ACC112 (cell line): ENCODE results near the gene FGF11.

Experiments used
- H2AFZ ChIP-seq: fragments of 200-600 bp; sonication (generic); one replicate; pipeline ENCODE4 v1.6.0; 2017; ENCODE audit warnings: antibody characterized with exemption, low read length; ENCODE audit not compliant: unreplicated experiment
- H3K27ac ChIP-seq: fragments of 200-600 bp; sonication (generic); 2 replicates; pipeline ENCODE4 v1.5.1; 2014; ENCODE audit warnings: low read depth, mild to moderate bottlenecking, antibody characterized with exemption, low read length, moderate library complexity
- H3K27me3 ChIP-seq: fragments of 200-600 bp; sonication (generic); 2 replicates; pipeline ENCODE4 v1.6.1; 2014; ENCODE audit warnings: mild to moderate bottlenecking, antibody characterized with exemption, low read length, moderate library complexity, mixed read lengths; ENCODE audit not compliant: insufficient read depth
- H3K36me3 ChIP-seq: fragments of 200-600 bp; sonication (generic); 2 replicates; pipeline ENCODE4 v1.6.1; 2016; ENCODE audit warnings: mild to moderate bottlenecking, antibody characterized with exemption, low read length, moderate library complexity, mixed read lengths; ENCODE audit not compliant: insufficient read depth
- H3K4me1 ChIP-seq: fragments of 200-600 bp; sonication (generic); one replicate; pipeline ENCODE4 v1.6.1; 2016; ENCODE audit warnings: low read length, mixed read lengths; ENCODE audit not compliant: insufficient read depth, unreplicated experiment, control insufficient read depth
- H3K4me3 ChIP-seq: fragments of 200-600 bp; sonication (generic); 2 replicates; pipeline ENCODE4 v1.5.1; 2014; ENCODE audit warnings: mild to moderate bottlenecking, low read depth, low read length
- H3K79me2 ChIP-seq: fragments of 200-600 bp; sonication (generic); one replicate; pipeline ENCODE4 v1.6.0; 2016; ENCODE audit warnings: low read length; ENCODE audit not compliant: control insufficient read depth, unreplicated experiment, insufficient read depth

The FGF11 gene

DNA sequence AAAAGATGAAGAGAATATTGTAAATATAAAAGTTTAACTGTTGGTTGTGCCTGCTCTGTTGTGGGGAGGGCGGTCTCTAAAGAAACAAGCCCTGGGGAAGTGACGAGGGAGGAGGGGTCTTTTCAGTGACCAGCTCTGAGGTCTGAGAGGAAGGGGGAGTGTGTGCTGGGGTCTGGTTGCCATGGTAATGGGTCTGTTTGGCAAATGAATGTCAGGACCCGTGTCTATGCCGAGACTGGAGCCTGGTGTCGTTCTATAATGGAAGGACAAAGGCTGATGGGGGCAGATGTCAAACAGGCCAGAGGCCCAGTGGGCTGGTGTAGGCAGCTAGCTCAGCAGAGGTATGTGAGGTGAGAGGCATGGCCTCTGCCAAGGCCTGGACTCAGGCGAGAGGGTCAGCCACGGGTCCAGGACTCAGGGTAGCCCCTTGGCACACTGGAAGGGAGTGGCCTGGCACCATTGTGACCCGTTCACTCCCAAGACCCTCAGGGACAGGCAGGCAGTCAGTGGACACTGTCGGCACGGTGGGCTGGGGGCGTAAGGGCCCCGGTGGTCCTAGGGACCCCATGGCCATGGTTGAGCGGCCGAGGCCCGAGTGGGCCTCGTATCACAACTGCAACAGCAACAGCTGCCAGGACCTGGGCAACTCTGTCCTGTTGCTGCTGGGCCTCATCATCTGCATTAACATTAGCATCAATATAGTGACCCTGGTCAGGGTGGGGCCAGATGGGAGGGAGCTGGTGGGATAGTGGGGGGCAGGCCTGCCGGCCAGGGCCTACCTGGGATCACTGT is 19.3 kb upstream of the FGF11 start, which contains the start of gene SPEM1:
Gene SPEM1, plus strand, starts transcription at position 506 of the 792 bp plus-strand sequence. Its CDS starts 61 bp downstream, at position 567.
- Histone ChIP-seq H3K27ac (no peak within 1 kb of the TSS), H2AFZ (no peak within 1 kb of the TSS)

DNA sequence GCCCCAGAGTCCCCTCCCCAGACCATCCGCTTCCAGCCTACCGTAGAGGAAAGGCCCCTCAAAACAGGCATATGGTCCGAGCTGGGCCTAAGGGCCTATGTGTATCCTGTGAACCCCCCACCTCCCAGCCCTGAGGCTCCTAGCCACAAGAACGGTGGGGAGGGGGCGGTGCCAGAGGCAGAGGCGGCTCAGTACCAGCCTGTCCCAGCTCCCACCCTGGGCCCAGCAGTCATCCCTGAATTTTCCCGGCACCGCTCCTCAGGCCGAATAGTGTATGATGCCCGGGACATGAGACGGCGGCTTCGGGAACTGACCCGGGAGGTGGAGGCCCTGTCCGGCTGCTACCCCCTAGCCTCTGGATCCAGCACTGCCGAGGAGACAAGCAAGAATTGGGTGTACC is 18.1 kb upstream of the FGF11 start:
- H3K79me2 ChIP-seq = no peaks in the 10 kb centered on the region
- no peak overlapping the region for H3K4me3 ChIP-seq
- H2AFZ ChIP-seq = no peak overlapping the region
- H3K27ac ChIP-seq = no peak overlapping the region
- H3K36me3 ChIP-seq = peaks cover 2% of the 10 kb centered on the region; the same call in 1 of the 2 replicates
- no peaks in the 10 kb centered on the region for H3K27me3 ChIP-seq
- no peaks in the 10 kb centered on the region for H3K4me1 ChIP-seq

More for the DNA sequence above, 19.3 kb upstream of the FGF11 start, which contains the start of gene SPEM1:
- Histone ChIP-seq H3K27me3 (no peaks in the 10 kb centered on the region), H3K79me2 (no peaks in the 10 kb centered on the region), H3K36me3 (peaks cover 2% of the 10 kb centered on the region; the same call in 1 of the 2 replicates), H3K4me3 (no peak within 1 kb of the TSS), H3K4me1 (no peaks in the 10 kb centered on the region)

DNA sequence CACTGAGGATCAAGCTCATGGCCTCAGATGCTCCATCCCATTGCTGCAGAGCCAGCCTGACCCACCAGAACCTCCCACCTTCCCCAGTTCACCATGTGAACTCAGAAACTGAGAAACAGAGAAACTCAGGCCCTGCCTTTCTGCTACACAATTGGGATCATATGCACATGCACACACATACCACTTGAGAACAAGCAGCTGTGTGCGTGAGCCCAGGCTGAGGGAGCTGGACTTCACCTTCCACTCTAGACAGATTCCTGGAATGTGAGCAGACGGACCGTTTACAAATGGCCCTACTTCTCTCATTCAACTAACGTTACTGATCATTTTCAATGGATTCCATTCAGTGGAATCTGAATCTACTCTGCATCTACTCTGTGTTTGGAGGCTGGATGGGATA is 15.6 kb upstream of the FGF11 start:
- no peak overlapping the region for H3K27ac ChIP-seq
- H3K36me3 ChIP-seq = no peaks in the 10 kb centered on the region
- no peak overlapping the region for H2AFZ ChIP-seq
- no peak overlapping the region for H3K4me3 ChIP-seq
- no peaks in the 10 kb centered on the region for H3K79me2 ChIP-seq
- H3K4me1 ChIP-seq = no peaks in the 10 kb centered on the region
- H3K27me3 ChIP-seq = no peaks in the 10 kb centered on the region

DNA sequence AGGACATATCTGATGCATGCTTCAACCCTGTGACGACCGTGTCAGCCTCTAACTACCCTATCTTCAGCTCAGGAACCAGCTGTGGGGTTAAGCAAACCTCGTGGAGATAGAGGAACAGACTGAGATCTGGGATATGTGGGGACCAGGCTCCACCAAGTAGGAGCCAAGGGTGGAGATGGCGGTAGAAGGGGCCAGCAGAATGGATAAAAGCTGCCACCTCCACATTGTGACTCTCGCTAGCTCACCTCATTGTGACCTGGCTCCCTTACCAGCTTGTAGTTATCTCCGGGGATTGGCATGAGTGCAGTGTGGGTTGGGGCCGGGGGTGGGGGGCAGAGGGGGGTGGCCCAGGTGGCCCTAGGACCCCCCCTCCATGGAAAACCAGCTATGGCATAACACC is 14.0 kb upstream of the FGF11 start, which contains the start of gene SPEM2:
Gene SPEM2, plus strand, starts transcription at position 301 of the 400 bp plus-strand sequence. Its CDS starts 73 bp downstream, at position 374.
- Histone ChIP-seq H3K36me3 (no peaks in the 10 kb centered on the region), H3K4me3 (no peak within 1 kb of the TSS), H2AFZ (no peak within 1 kb of the TSS), H3K79me2 (no peaks in the 10 kb centered on the region), H3K4me1 (no peaks in the 10 kb centered on the region), H3K27me3 (no peaks in the 10 kb centered on the region), H3K27ac (no peak within 1 kb of the TSS)

DNA sequence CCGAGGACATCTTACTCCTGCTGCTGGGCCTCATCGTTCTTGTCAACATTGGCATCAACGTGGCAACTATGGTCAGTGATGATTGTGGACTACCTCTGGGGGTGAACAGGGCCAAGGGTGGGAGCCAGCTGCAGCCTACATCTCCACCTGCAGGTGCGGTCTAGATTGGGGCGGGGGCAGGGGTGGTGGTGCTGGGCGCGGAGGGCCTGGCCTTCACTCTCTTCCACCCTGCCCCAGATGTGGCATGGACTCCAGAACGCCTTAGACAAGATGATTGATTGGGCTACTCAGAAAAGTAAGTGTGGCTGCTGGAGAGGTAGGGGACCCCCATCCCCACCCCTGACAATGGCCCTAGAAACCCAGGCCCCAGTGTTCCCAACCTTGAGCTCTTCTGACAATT is 13.6 kb upstream of the FGF11 start:
- Histone ChIP-seq H3K27ac (no peak overlapping the region), H3K36me3 (no peaks in the 10 kb centered on the region), H3K79me2 (no peaks in the 10 kb centered on the region), H3K4me1 (no peaks in the 10 kb centered on the region), H3K4me3 (no peak overlapping the region), H3K27me3 (no peaks in the 10 kb centered on the region), H2AFZ (no peak overlapping the region)

DNA sequence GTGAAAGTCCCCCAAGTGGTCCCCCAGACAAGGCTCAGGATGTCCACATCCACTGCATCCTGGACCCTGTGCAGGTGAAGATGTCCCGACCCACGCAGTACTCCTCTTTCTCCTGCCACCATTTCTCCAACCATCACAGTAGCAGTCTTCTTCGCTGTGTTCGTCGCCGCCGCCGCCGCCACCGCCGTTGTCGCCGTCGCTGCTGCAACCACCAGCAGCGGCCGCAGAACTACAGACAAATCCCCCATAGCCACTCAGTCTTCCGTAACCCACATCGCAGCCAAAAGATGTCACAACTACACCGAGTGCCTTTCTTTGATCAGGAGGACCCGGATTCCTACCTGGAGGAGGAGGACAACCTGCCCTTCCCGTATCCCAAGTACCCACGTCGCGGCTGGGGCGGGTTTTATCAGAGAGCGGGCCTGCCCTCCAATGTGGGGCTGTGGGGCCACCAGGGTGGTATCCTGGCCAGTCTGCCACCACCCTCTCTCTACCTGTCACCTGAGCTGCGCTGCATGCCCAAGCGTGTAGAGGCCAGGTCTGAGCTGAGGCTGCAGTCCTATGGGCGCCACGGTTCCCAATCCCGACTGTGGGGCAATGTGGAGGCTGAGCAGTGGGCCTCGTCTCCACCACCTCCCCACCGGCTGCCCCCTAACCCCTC is 13.0 kb upstream of the FGF11 start:
- no peaks in the 10 kb centered on the region for H3K36me3 ChIP-seq
- no peaks in the 10 kb centered on the region for H3K27me3 ChIP-seq
- no peak overlapping the region for H3K27ac ChIP-seq
- H3K4me3 ChIP-seq = no peak overlapping the region
- H3K4me1 ChIP-seq = no peaks in the 10 kb centered on the region
- no peak overlapping the region for H2AFZ ChIP-seq
- H3K79me2 ChIP-seq = no peaks in the 10 kb centered on the region

DNA sequence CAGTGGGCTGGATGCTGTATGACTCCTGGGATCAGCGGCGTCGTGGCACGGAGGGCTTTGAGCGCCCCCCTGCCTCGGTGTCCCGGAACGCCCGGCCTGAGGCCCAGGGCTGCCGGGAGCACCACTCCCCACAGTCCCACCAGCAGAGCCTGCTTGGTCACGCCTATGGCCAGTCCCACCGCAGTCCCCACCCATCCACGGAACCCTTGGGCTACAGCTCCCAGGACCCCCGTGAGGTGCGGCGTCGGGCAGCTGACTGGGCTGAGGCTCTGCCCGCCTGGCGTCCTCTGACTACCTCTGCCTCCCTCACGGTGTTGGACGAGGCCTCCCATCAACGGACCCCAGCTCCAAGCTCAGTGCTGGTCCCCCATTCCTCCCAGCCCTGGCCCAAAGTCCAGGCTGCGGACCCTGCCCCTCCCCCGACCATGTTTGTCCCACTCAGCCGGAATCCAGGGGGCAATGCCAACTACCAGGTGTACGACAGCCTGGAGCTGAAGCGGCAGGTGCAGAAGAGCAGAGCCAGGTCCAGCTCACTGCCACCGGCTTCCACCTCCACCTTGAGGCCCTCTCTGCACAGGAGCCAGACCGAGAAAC is 12.3 kb upstream of the FGF11 start:
- Histone ChIP-seq H3K79me2 (no peaks in the 10 kb centered on the region), H3K4me3 (no peak overlapping the region), H3K4me1 (no peaks in the 10 kb centered on the region), H3K27me3 (no peaks in the 10 kb centered on the region), H3K36me3 (no peaks in the 10 kb centered on the region), H2AFZ (no peak overlapping the region), H3K27ac (no peak overlapping the region)

DNA sequence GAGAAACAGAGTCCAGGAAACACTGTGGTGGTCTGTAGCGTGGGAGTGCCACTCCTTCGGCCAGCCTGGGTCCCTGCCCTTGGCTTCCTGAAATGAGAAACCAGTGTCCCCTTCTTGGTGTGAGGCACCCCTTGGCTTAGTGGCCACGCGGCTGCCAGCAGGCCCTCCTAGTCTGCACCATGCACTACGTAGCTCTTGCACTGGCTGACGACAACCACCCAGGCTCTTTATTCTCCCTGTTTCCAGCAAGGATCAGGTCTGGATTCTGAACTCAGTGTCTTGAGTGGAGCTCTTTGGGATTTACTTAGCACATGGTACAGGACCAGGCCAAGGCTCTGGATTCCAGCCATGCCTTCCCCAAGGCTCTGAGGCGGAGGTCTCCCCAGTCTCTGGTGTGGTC is 11.8 kb upstream of the FGF11 start:
- Histone ChIP-seq H3K79me2 (no peaks in the 10 kb centered on the region), H3K4me1 (no peaks in the 10 kb centered on the region), H2AFZ (no peak overlapping the region), H3K27ac (no peak overlapping the region), H3K36me3 (no peaks in the 10 kb centered on the region), H3K27me3 (no peaks in the 10 kb centered on the region), H3K4me3 (no peak overlapping the region)

DNA sequence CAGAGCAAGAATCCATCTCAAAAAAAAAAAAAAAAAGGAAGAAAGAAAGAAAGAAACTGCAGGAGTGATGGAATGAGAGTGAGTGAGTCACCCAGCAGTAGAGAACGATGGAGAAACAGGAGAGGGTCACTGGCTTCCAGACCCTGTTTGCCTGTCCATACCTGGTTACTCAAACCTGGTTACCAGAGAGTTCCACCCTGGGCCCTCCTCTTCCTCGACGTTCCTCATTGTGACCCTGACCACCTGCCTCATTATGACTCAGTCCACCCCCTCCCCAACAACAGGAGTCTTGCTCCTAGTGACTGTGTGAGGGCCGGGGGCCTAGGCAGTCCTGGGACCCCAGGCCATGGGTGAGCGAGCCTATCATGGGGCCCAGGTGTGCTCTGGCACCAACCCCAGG is 10.8 kb upstream of the FGF11 start, which contains the start of gene SPEM3:
Gene SPEM3, plus strand, starts transcription at position 301 of the 400 bp plus-strand sequence. Its CDS starts 46 bp downstream, at position 347.
- Histone ChIP-seq H3K79me2 (no peaks in the 10 kb centered on the region), H3K4me1 (no peaks in the 10 kb centered on the region), H3K27me3 (no peaks in the 10 kb centered on the region), H3K27ac (no peak within 1 kb of the TSS), H3K4me3 (no peak within 1 kb of the TSS), H3K36me3 (no peaks in the 10 kb centered on the region), H2AFZ (no peak within 1 kb of the TSS)

DNA sequence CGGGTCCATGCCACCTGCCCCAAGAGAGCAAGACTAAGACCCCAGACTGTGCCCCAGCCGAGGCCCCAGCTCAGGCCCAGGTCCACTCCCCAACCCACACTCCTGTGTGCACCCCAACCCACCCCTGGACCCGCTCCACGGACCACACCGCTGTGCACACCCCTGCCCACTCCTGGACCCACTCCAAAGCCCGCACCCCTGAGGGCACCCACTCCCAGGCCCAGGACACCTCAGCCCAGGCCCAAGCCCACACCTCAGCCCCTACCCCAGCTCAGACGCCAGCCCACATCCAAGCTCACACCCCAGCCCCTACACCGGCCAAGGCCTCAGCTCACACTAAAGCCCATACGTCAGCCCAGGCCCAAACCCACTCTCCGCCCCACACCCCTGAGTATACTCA is 9.6 kb upstream of the FGF11 start:
- H3K4me3 ChIP-seq = no peak overlapping the region

More for the DNA sequence above, 9.6 kb upstream of the FGF11 start:
- H3K4me1 ChIP-seq = no peaks in the 10 kb centered on the region
- no peak overlapping the region for H3K27ac ChIP-seq
- H3K36me3 ChIP-seq = no peaks in the 10 kb centered on the region
- H3K79me2 ChIP-seq = no peaks in the 10 kb centered on the region
- H2AFZ ChIP-seq = no peak overlapping the region
- no peaks in the 10 kb centered on the region for H3K27me3 ChIP-seq
